Measurements from ENCODE around the gene LIN28B.

The LIN28B gene

GRCh38 chr6:105014954-105015353, 58.0 kb downstream of the LIN28B start:
- DNase-seq (ENCODE audit: low read depth), result no peak

GRCh38 chr6:105015482-105015881, 58.6 kb downstream of the LIN28B start:
- DNase-seq (ENCODE audit: low read depth), result peak; percentile 24

GRCh38 chr6:105019285-105019684, 62.4 kb downstream of the LIN28B start:
- no peak for DNase-seq (ENCODE audit: low read depth)

GRCh38 chr6:105021399-105021798, 64.5 kb downstream of the LIN28B start:
- DNase-seq (ENCODE audit: low read depth), result no peak

GRCh38 chr6:105022416-105022815, 65.5 kb downstream of the LIN28B start:
- no peak for DNase-seq (ENCODE audit: low read depth)

GRCh38 chr6:105024803-105025202, 67.9 kb downstream of the LIN28B start:
- no peak for DNase-seq (ENCODE audit: low read depth)

GRCh38 chr6:105028898-105029297, 72.0 kb downstream of the LIN28B start:
- no peak for DNase-seq (ENCODE audit: low read depth)

- DNase-seq (ENCODE audit: low read depth), result no peak
These were observed 72.7 kb downstream of the LIN28B start for GRCh38 chr6:105029581-105029980.

- no peak for DNase-seq (ENCODE audit: low read depth)
These were observed 77.6 kb downstream of the LIN28B start for GRCh38 chr6:105034470-105034869.

GRCh38 chr6:105035299-105035698, 78.4 kb downstream of the LIN28B start:
- no peak for DNase-seq (ENCODE audit: low read depth)

- no peak for DNase-seq (ENCODE audit: low read depth)
These were observed 79.4 kb downstream of the LIN28B start for GRCh38 chr6:105036351-105036750.

- no peak for DNase-seq (ENCODE audit: low read depth)
These were observed 81.4 kb downstream of the LIN28B start for GRCh38 chr6:105038259-105038658.

- no peak for DNase-seq (ENCODE audit: low read depth)
These were observed 85.0 kb downstream of the LIN28B start for GRCh38 chr6:105041880-105042279.

GRCh38 chr6:105042648-105043047, 85.7 kb downstream of the LIN28B start:
- DNase-seq (ENCODE audit: low read depth), result no peak

- no peak for DNase-seq (ENCODE audit: low read depth)
These were observed 87.1 kb downstream of the LIN28B start for GRCh38 chr6:105043979-105044378.

GRCh38 chr6:105045526-105045925, 88.6 kb downstream of the LIN28B start:
- no peak for DNase-seq (ENCODE audit: low read depth)

- no peak for DNase-seq (ENCODE audit: low read depth)
These were observed 95.1 kb downstream of the LIN28B start for GRCh38 chr6:105051941-105052471.

GRCh38 chr6:105056646-105057045, 99.7 kb downstream of the LIN28B start:
- DNase-seq (ENCODE audit: low read depth), result no peak

- DNase-seq (ENCODE audit: low read depth), result no peak
These were observed 100.3 kb downstream of the LIN28B start for GRCh38 chr6:105057160-105057559.

- DNase-seq (ENCODE audit: low read depth), result no peak
These were observed 101.4 kb downstream of the LIN28B start for GRCh38 chr6:105058316-105058715.

GRCh38 chr6:105058846-105059245, 101.9 kb downstream of the LIN28B start:
- no peak for DNase-seq (ENCODE audit: low read depth)

GRCh38 chr6:105066233-105066632, 109.3 kb downstream of the LIN28B start:
- DNase-seq (ENCODE audit: low read depth), result no peak

GRCh38 chr6:105066836-105067235, 109.9 kb downstream of the LIN28B start:
- DNase-seq (ENCODE audit: low read depth), result no peak

GRCh38 chr6:105067329-105067728, 110.4 kb downstream of the LIN28B start:
- no peak for DNase-seq (ENCODE audit: low read depth)

GRCh38 chr6:105068407-105068806, 111.5 kb downstream of the LIN28B start:
- no peak for DNase-seq (ENCODE audit: low read depth)

All from GM04504 (cell line).